HPDE6-E6E7 (cell line): Measurements from ENCODE around the gene GJA9.

ENCODE experiments used
- DNase-seq: peaks from one replicate; pipeline ENCODE4 v3.0.0; 2011; ENCODE audit warnings: missing footprints; ENCODE audit errors: extremely low spot score

GJA9 gene

DNA sequence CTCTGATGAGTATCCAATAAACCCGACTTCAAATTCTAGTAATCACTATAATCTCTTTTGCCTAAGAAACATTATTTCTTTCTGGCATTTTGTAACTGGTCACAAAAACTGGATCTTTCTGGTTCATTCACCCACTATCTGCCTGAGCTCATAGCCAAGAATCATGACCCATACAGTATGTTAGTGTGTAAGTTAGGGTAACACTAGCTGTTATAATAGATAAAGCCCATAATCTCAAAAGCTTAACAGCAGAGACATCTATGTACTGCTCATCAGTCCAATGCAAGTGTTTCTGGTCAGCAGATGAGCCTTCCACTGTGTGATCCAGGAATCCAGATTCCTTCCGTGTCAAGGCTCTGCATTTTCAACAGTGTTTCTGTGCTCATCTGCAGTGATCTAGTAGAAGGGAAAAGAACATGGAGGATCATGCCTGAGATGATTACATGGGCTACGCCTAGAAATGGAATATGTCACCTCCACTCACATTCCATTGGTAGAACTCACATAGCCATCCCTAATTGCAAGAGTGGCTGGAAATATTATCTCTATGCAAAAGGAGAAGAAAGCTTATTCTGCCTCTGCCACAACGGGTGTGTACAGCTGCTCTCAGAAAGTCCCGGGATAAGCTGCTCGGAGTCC, 49.5 kb downstream of the GJA9 start:
- no peak for DNase-seq

DNA sequence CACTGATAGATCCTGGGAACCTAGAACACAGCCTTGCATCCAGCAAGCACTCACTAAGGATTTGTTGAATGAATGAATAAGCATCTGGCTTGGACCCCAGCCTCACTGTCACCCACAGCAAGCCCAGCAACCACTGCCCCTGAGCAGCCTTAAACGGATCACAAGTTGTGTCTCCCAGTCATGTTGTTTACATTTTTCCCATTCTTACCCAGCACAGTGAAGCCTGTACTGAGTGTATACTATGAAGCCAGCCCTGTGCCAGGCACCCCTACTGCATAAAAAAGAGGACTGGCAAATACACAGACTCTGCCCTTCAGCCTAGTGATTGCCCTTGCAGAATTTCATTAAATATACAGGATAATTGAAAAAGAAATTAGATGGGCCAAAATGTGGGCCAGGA, 52.0 kb downstream of the GJA9 start:
- DNase-seq, result no peak

DNA sequence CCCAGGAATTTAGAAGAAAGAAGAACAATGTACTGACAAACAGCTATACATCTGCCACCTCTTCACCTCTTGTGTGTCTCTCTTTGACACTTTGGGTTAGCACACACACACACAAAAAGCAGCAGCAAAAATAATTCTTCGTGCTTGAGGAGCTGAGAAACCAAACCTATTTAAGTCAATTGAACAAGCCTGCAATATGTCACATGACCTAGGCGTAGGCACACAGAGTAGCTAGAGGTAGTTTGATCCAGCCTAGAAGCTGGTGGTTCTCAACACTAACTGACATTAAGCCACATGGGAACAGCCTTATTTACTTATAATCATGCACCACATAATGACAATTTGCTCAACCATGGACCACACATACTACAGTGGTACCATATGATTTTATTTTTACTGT, 54.1 kb downstream of the GJA9 start:
- DNase-seq, result no peak

DNA sequence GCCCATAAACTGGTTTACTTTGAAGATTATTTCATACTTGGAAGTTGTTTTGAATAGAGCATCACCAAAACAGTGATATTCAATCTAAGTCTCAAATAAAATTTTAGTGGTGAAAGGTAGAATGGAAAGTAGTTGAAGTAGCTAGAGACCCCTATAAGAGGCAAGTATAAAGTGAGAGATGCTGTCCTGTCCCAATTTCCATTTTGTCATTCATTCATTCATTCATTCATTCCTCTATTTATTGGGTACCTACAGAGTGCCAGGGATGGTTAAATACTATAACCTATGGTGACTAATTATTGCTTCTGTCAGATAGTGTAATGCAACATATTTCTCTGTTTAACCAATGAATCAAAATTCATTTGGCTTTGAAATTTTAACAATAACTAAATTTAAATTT, 54.5 kb downstream of the GJA9 start:
- DNase-seq, result no peak

DNA sequence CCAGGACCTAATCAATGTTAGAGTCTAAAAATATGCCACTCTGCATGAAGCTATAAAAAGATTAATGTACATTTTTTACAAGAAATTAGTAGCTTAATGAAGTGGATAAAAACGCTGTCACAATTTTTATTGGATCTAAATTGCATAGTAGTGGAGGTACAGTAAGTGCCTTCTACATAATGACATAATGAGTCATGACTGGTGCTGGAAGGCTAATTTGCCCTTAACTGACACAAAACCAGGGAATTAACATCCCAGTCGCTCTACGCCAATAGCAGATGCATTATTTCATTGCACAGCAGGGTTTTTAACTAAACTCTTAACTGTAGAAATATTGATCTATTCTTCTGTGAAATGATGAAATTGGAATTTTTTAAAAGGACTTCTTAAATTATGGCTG, 55.1 kb downstream of the GJA9 start:
- DNase-seq, result no peak
